ENCODE results near the gene EEF2K.
"Not testable (repeated sequence)": the region's sequence is repeated elsewhere in the genome, so short reads cannot be mapped to it uniquely, and the experiment has no call there.

The EEF2K gene

GRCh38 chr16:22206013-22206841, at the start of gene EEF2K:
Gene EEF2K, plus strand, starts transcription at chr16:22206278. Its CDS starts 19,452 bp downstream, at chr16:22225730.
- Histone ChIP-seq H3K9me3 (ENCODE audit: control insufficient read depth, low read length) (no peaks in the 10 kb centered on the region), H3K36me3 (ENCODE audit: control insufficient read depth, insufficient read depth, low read length, severe bottlenecking) (no peaks in the 10 kb centered on the region), H3K9ac (ENCODE audit: low read length) (peak within 1 kb of the TSS; percentile 93), H3K4me3 (ENCODE audit: low read length) (peak within 1 kb of the TSS; percentile 96), H3K4me1 (ENCODE audit: control insufficient read depth, insufficient read depth, low read length) (peaks cover 33% of the 10 kb centered on the region), H3K27me3 (replicated peaks; ENCODE audit: control insufficient read depth, insufficient read depth, low read length) (no peaks in the 10 kb centered on the region)
- peak; percentile 97 for DNase-seq (ENCODE audit: low read depth)

- Histone ChIP-seq H3K4me3 (ENCODE audit: low read length) (no peak overlapping the region), H3K9me3 (ENCODE audit: control insufficient read depth, low read length) (peaks cover 10% of the 10 kb centered on the region), H3K36me3 (ENCODE audit: control insufficient read depth, insufficient read depth, low read length, severe bottlenecking) (no peaks in the 10 kb centered on the region), H3K4me1 (ENCODE audit: control insufficient read depth, insufficient read depth, low read length) (no peaks in the 10 kb centered on the region), H3K27me3 (replicated peaks; ENCODE audit: control insufficient read depth, insufficient read depth, low read length) (peaks cover 44% of the 10 kb centered on the region), H3K9ac (ENCODE audit: low read length) (no peak overlapping the region)
- DNase-seq (ENCODE audit: low read depth) = no peak
Observed at GRCh38 chr16:22161401-22161800, 44.7 kb upstream of the EEF2K start.

- Histone ChIP-seq H3K36me3 (ENCODE audit: control insufficient read depth, insufficient read depth, low read length, severe bottlenecking) (no peaks in the 10 kb centered on the region), H3K4me3 (ENCODE audit: low read length) (no peak within 1 kb of the TSS), H3K9me3 (ENCODE audit: control insufficient read depth, low read length) (peaks cover 14% of the 10 kb centered on the region), H3K9ac (ENCODE audit: low read length) (no peak within 1 kb of the TSS), H3K27me3 (replicated peaks; ENCODE audit: control insufficient read depth, insufficient read depth, low read length) (peaks cover 43% of the 10 kb centered on the region), H3K4me1 (ENCODE audit: control insufficient read depth, insufficient read depth, low read length) (no peaks in the 10 kb centered on the region)
- no peak for DNase-seq (ENCODE audit: low read depth)
Observed at GRCh38 chr16:22161999-22162655, 44.0 kb upstream of the EEF2K start, which contains the start of gene SDR42E2. Gene SDR42E2, plus strand, starts transcription at chr16:22162506. Its CDS starts 3,077 bp downstream, at chr16:22165583.

- Histone ChIP-seq H3K36me3 (ENCODE audit: control insufficient read depth, insufficient read depth, low read length, severe bottlenecking) (no peaks in the 10 kb centered on the region), H3K27me3 (replicated peaks; ENCODE audit: control insufficient read depth, insufficient read depth, low read length) (peaks cover 45% of the 10 kb centered on the region), H3K4me1 (ENCODE audit: control insufficient read depth, insufficient read depth, low read length) (no peaks in the 10 kb centered on the region), H3K9ac (ENCODE audit: low read length) (no peak overlapping the region), H3K4me3 (ENCODE audit: low read length) (no peak overlapping the region), H3K9me3 (ENCODE audit: control insufficient read depth, low read length) (peaks cover 14% of the 10 kb centered on the region)
- DNase-seq (ENCODE audit: low read depth) = no peak
Observed at GRCh38 chr16:22162656-22163009, 43.4 kb upstream of the EEF2K start.

GRCh38 chr16:22163806-22164205, 42.3 kb upstream of the EEF2K start:
- H3K9me3 ChIP-seq (ENCODE audit: control insufficient read depth, low read length) = peaks cover 14% of the 10 kb centered on the region
- H3K27me3 ChIP-seq (replicated peaks; ENCODE audit: control insufficient read depth, insufficient read depth, low read length) = peaks cover 42% of the 10 kb centered on the region
- H3K36me3 ChIP-seq (ENCODE audit: control insufficient read depth, insufficient read depth, low read length, severe bottlenecking) = no peaks in the 10 kb centered on the region
- H3K4me1 ChIP-seq (ENCODE audit: control insufficient read depth, insufficient read depth, low read length) = no peaks in the 10 kb centered on the region
- DNase-seq (ENCODE audit: low read depth) = no peak
- no peak overlapping the region for H3K4me3 ChIP-seq (ENCODE audit: low read length)
- H3K9ac ChIP-seq (ENCODE audit: low read length) = no peak overlapping the region

GRCh38 chr16:22164482-22164881, 41.6 kb upstream of the EEF2K start:
- Histone ChIP-seq H3K9ac (ENCODE audit: low read length) (no peak overlapping the region), H3K9me3 (ENCODE audit: control insufficient read depth, low read length) (peaks cover 14% of the 10 kb centered on the region), H3K36me3 (ENCODE audit: control insufficient read depth, insufficient read depth, low read length, severe bottlenecking) (no peaks in the 10 kb centered on the region), H3K4me1 (ENCODE audit: control insufficient read depth, insufficient read depth, low read length) (no peaks in the 10 kb centered on the region), H3K27me3 (replicated peaks; ENCODE audit: control insufficient read depth, insufficient read depth, low read length) (peaks cover 41% of the 10 kb centered on the region), H3K4me3 (ENCODE audit: low read length) (no peak overlapping the region)
- no peak for DNase-seq (ENCODE audit: low read depth)

GRCh38 chr16:22165508-22166285, 40.4 kb upstream of the EEF2K start:
- no peaks in the 10 kb centered on the region for H3K4me1 ChIP-seq (ENCODE audit: control insufficient read depth, insufficient read depth, low read length)
- DNase-seq (ENCODE audit: low read depth) = no peak
- no peak overlapping the region for H3K9ac ChIP-seq (ENCODE audit: low read length)
- H3K4me3 ChIP-seq (ENCODE audit: low read length) = no peak overlapping the region
- peaks cover 11% of the 10 kb centered on the region for H3K9me3 ChIP-seq (ENCODE audit: control insufficient read depth, low read length)
- no peaks in the 10 kb centered on the region for H3K36me3 ChIP-seq (ENCODE audit: control insufficient read depth, insufficient read depth, low read length, severe bottlenecking)
- peaks cover 34% of the 10 kb centered on the region for H3K27me3 ChIP-seq (replicated peaks; ENCODE audit: control insufficient read depth, insufficient read depth, low read length)

- H3K4me3 ChIP-seq (ENCODE audit: low read length) = no peak overlapping the region
- H3K4me1 ChIP-seq (ENCODE audit: control insufficient read depth, insufficient read depth, low read length) = no peaks in the 10 kb centered on the region
- H3K36me3 ChIP-seq (ENCODE audit: control insufficient read depth, insufficient read depth, low read length, severe bottlenecking) = no peaks in the 10 kb centered on the region
- H3K9ac ChIP-seq (ENCODE audit: low read length) = no peak overlapping the region
- H3K9me3 ChIP-seq (ENCODE audit: control insufficient read depth, low read length) = no peaks in the 10 kb centered on the region
- peaks cover 21% of the 10 kb centered on the region for H3K27me3 ChIP-seq (replicated peaks; ENCODE audit: control insufficient read depth, insufficient read depth, low read length)
- DNase-seq (ENCODE audit: low read depth) = no peak
Observed at GRCh38 chr16:22171953-22172352, 34.1 kb upstream of the EEF2K start.

- H3K9ac ChIP-seq (ENCODE audit: low read length); H3K4me3 ChIP-seq (ENCODE audit: low read length); H3K36me3 ChIP-seq (ENCODE audit: control insufficient read depth, insufficient read depth, low read length, severe bottlenecking); DNase-seq (ENCODE audit: low read depth); H3K4me1 ChIP-seq (ENCODE audit: control insufficient read depth, insufficient read depth, low read length); H3K9me3 ChIP-seq (ENCODE audit: control insufficient read depth, low read length): not testable (repeated sequence)
- peaks cover 20% of the 10 kb centered on the region for H3K27me3 ChIP-seq (replicated peaks; ENCODE audit: control insufficient read depth, insufficient read depth, low read length)
Observed at GRCh38 chr16:22172642-22173041, 33.4 kb upstream of the EEF2K start.

GRCh38 chr16:22174642-22175041, 31.4 kb upstream of the EEF2K start:
- Histone ChIP-seq H3K9me3 (ENCODE audit: control insufficient read depth, low read length) (no peaks in the 10 kb centered on the region), H3K36me3 (ENCODE audit: control insufficient read depth, insufficient read depth, low read length, severe bottlenecking) (no peaks in the 10 kb centered on the region), H3K9ac (ENCODE audit: low read length) (no peak overlapping the region), H3K4me3 (ENCODE audit: low read length) (no peak overlapping the region), H3K4me1 (ENCODE audit: control insufficient read depth, insufficient read depth, low read length) (no peaks in the 10 kb centered on the region), H3K27me3 (replicated peaks; ENCODE audit: control insufficient read depth, insufficient read depth, low read length) (peaks cover 32% of the 10 kb centered on the region)
- DNase-seq (ENCODE audit: low read depth) = no peak

Measured in adipocyte (in vitro differentiated cells).